Ascending aorta (tissue), 2 donors: Measurements from ENCODE around the gene GSG1. TPM values are rescaled to one million over a fixed set of nuclear protein-coding genes. Genes with fewer than 3 reads are reported as not detected.
A peak's percentile ranks its signal among the peaks of the same experiment; 100 is the strongest.

Source experiments
- DNase-seq, 2 donors: peaks; one replicate each; pipeline ENCODE4 v3.0.0-alpha.2; 2019; ENCODE audit warnings: low spot score in 2 of 2
- H3K27ac ChIP-seq, 2 donors: fragments of 200-600 bp; sonication (generic); one replicate each; pipeline ENCODE4 v1.5.1; 2016 to 2017; ENCODE audit warnings: mild to moderate bottlenecking in 1 of 2
- H3K27me3 ChIP-seq: fragments of 200-600 bp; sonication (generic); one replicate; pipeline ENCODE4 v1.5.1; 2017
- H3K36me3 ChIP-seq, 2 donors: fragments of 200-600 bp; sonication (generic); one replicate each; pipeline ENCODE4 v1.5.1; 2016
- H3K4me1 ChIP-seq, 2 donors: fragments of 200-600 bp; sonication (generic); one replicate each; pipeline ENCODE4 v1.5.1; 2016 to 2017; ENCODE audit warnings: mild to moderate bottlenecking in 1 of 2
- H3K4me3 ChIP-seq, 2 donors: fragments of 200-600 bp; sonication (generic); one replicate each; pipeline ENCODE4 v1.5.1; 2016 to 2017; ENCODE audit warnings: mild to moderate bottlenecking in 1 of 2
- H3K9me3 ChIP-seq, 2 donors: fragments of 200-600 bp; sonication (generic); one replicate each; pipeline ENCODE4 v1.5.1; 2016
- CTCF ChIP-seq, 3 experiments: fragments of 200-600 bp in 2 of 3; fragments of 450-650 bp in 1 of 3; sonication (generic) in 2 of 3; IDR thresholded peaks; one replicate each; pipeline ENCODE4 v1.5.1; 2016 to 2019; ENCODE audit warnings: antibody characterized with exemption in 3 of 3, mild to moderate bottlenecking in 1 of 3, moderate library complexity in 1 of 3
- intact Hi-C: fragments of 100-400 bp; cut with DNase I; formaldehyde crosslinking; loops from one replicate; pipeline ENCODE4 v1.15.1; 2023
- total RNA-seq: library from RNA; depleted of rRNA; stranded (reverse); fragments of >200 nt; gene quantifications from one replicate; pipeline ENCODE4 v1.1.0, GENCODE V29; 2016

Gene GSG1
- total RNA-seq, 1 donor from 2014 or later = not detected

- no peak overlapping the region for H3K4me3 ChIP-seq
- TF ChIP-seq CTCF (IDR thresholded peaks at IDR 0.05) = no peak
- DNase-seq = no peak
- H3K27me3 ChIP-seq = no peaks in the 10 kb centered on the region
- H3K4me1 ChIP-seq = peaks cover 10 to 42% of the 10 kb centered on the region in 2 donors
- H3K36me3 ChIP-seq = no peaks in the 10 kb centered on the region
- peak overlapping the region; percentile 92 to 94 for H3K27ac ChIP-seq
- H3K9me3 ChIP-seq = no peaks in the 10 kb centered on the region
- intact Hi-C loops = loop anchor here (5.0 kb wide), 5 partner anchors 122 to 1673 kb away; partner anchors contain the start of genes APOLD1 and GPRC5A
Measured at GRCh38 chr12:13099066-13099843, 4.2 kb downstream of the GSG1 start.

GRCh38 chr12:13097491-13098011 is 5.9 kb downstream of the GSG1 start:
- Histone ChIP-seq H3K9me3 (no peaks in the 10 kb centered on the region), H3K4me1 (peaks cover 13 to 50% of the 10 kb centered on the region in 2 donors), H3K27me3 (no peaks in the 10 kb centered on the region), H3K4me3 (peak overlapping the region; percentile 32 to 36), H3K27ac (peak overlapping the region; percentile 92 to 94), H3K36me3 (no peaks in the 10 kb centered on the region)
- peak in 1 of 2 donors; percentile 83 for DNase-seq
- TF ChIP-seq CTCF (IDR thresholded peaks at IDR 0.05) = no peak
- intact Hi-C loops = loop anchor here (1.0 to 5.0 kb wide), 7 partner anchors 53 to 1675 kb away; partner anchors contain the start of genes APOLD1, FAM234B and GPRC5A

- no peaks in the 10 kb centered on the region for H3K36me3 ChIP-seq
- H3K27ac ChIP-seq = peak overlapping the region in 1 of 2 donors; percentile 94
- no peak for TF ChIP-seq CTCF (IDR thresholded peaks at IDR 0.05)
- DNase-seq = no peak
- H3K4me1 ChIP-seq = peaks cover 11 to 35% of the 10 kb centered on the region in 2 donors
- no peaks in the 10 kb centered on the region for H3K9me3 ChIP-seq
- H3K27me3 ChIP-seq = no peaks in the 10 kb centered on the region
- intact Hi-C loops = loop anchor here (5.0 kb wide), 5 partner anchors 118 to 1677 kb away; partner anchors contain the start of genes APOLD1 and GPRC5A
- no peak overlapping the region for H3K4me3 ChIP-seq
Measured at GRCh38 chr12:13095266-13095995, 8.0 kb downstream of the GSG1 start.

GRCh38 chr12:13094367-13094766 is 9.1 kb downstream of the GSG1 start:
- intact Hi-C loops = no loop called here
- TF ChIP-seq CTCF (IDR thresholded peaks at IDR 0.05) = no peak

GRCh38 chr12:13093848-13094220 is 9.6 kb downstream of the GSG1 start:
- peak overlapping the region; percentile 4 to 22 for H3K27ac ChIP-seq
- DNase-seq = no peak
- peaks cover 4 to 23% of the 10 kb centered on the region in 2 donors for H3K4me1 ChIP-seq
- no peaks in the 10 kb centered on the region for H3K9me3 ChIP-seq
- H3K27me3 ChIP-seq = no peaks in the 10 kb centered on the region
- no peak overlapping the region for H3K4me3 ChIP-seq
- intact Hi-C loops = no loop called here
- no peak for TF ChIP-seq CTCF (IDR thresholded peaks at IDR 0.05)
- H3K36me3 ChIP-seq = no peaks in the 10 kb centered on the region

More at GRCh38 chr12:13094367-13094766, 9.1 kb downstream of the GSG1 start:
- peak overlapping the region in 1 of 2 donors; percentile 4 for H3K27ac ChIP-seq
- H3K27me3 ChIP-seq = no peaks in the 10 kb centered on the region
- no peaks in the 10 kb centered on the region for H3K36me3 ChIP-seq
- H3K9me3 ChIP-seq = no peaks in the 10 kb centered on the region
- peaks cover 7 to 28% of the 10 kb centered on the region in 2 donors for H3K4me1 ChIP-seq
- DNase-seq = no peak
- no peak overlapping the region for H3K4me3 ChIP-seq
